ENCODE results near the gene PRPH2. TPM values are rescaled to one million over a fixed set of nuclear protein-coding genes. Genes with fewer than 3 reads are reported as not detected.
A peak's percentile ranks its signal among the peaks of the same experiment; 100 is the strongest.
"Not testable (repeated sequence)": the region's sequence is repeated elsewhere in the genome, so short reads cannot be mapped to it uniquely, and the experiment has no call there.

The PRPH2 gene
- polyA plus RNA-seq, 1 donor, result 2.6 TPM

DNA sequence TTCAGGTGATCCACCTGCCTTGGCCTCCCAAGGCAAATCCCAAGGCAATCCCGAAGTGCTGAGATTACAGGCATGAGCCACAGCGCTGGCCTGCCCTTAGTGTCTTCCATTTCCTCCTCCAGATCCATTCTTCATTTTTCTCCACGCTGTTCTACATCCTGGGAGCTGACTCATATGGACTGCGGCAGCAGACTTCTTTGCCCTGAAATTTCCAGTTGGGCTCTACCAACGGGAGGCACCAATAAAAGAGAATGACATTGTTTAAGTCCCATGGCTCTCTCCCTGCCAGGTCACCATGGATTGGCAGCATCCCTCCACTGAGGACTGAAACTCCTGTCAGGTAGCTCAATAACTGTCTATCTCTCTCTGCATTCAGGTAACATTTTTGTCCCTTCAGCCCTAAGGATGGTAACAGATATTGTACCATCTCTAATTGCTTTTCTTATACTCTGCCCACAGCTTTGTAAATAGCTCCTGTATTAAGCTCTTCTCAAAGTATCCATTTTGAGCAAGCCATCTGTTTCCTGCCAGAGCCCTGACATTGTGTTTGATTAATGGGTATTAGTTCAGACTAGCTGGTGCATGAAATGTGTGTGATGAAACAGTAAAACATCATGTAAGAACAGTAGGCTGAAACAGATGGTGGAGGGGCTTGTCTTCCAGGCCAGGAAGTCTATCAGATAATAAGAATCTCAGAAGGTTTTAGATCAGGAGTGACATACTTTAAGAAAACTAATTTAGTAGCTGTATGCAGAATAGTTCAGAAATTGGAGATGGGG is 19.9 kb upstream of the PRPH2 start:
- no peak for DNase-seq (ENCODE audit: low read depth)

DNA sequence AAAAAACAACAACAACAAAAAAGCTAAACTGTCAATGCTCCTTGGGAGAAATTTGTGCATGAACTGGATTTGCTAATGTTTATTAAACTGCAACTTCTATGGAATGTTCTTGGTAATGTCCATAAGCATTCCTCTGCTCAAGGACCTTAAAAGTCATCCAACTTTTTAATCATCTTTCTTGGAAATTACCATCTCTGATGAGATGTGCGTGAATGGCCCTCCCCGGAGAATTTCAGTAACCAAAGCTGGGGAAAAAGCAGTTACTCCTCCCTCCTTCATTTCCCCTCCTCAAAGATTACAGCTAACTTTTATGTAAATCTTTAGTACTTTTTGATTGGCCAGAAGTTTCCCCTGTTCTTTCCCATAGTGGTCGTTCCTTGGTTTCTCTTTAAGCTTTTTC is 18.3 kb upstream of the PRPH2 start:
- DNase-seq (ENCODE audit: low read depth), result no peak

DNA sequence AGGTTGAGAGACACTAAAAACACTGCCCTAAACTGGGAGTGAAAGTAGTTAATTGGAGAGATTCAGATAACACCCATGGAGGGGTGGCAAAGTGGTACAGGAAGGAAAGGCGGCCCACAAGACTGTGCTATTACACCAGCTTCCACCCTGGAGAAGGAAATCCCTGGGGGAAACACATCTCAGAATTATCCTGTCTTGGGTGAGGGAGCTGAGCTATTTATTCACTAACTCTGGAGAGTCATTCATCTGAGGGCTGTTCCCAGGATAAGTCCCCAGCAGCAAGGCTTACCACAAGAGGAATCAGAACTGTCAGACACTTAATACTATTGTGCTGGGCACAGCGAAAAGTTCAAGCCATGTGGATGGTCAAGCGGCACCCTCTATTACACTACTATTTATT is 13.6 kb upstream of the PRPH2 start:
- no peak for DNase-seq (ENCODE audit: low read depth)

DNA sequence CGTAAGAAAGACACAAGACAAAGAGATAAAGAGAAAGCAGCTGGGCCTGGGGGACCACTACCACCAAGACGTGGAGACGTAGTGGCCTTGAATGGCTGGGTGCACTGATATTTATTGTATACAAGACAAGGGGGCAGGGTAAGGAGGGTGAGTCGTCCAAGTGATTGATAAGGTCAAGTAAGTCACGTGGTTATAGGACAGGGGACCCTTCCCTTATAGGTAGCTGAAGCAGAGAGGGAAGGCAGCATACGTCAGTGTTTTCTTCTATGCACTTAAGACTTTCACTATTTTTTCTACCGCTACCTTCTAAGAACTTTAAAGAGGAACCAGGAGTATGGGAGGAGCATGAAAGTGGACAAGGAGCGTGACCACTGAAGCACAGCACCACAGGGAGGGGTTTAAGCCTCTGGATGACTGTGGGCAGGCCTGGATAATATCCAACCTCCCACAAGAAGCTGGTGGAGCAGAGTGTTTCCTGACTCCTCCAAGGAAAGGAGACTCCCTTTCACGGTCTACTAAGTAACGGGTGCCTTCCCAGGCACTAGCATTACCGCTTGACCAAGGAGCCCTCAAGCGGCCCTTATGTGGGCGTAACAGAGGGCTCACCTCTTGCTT is 11.6 kb upstream of the PRPH2 start:
- DNase-seq (ENCODE audit: low read depth), result not testable (repeated sequence)

DNA sequence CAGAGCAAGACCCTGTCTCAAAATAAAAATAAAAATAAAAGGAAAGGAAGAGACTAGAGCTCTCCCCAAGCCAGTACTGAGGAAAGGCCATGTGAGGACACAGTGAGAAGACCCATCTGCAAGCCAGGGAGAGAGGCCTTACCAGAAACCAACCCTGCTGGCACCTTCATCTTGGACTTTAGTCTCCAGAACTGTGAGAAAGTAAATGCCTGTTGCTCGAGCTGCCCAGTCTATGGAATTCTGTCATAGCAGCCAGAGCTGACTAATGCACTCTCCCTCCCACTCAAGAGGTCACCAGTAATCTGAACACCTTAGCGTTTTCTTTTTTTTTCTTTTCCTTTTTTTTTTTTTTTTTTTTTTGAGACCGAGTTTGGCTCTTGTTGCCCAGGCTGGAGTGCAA is 7.3 kb upstream of the PRPH2 start:
- no peak for DNase-seq (ENCODE audit: low read depth)

DNA sequence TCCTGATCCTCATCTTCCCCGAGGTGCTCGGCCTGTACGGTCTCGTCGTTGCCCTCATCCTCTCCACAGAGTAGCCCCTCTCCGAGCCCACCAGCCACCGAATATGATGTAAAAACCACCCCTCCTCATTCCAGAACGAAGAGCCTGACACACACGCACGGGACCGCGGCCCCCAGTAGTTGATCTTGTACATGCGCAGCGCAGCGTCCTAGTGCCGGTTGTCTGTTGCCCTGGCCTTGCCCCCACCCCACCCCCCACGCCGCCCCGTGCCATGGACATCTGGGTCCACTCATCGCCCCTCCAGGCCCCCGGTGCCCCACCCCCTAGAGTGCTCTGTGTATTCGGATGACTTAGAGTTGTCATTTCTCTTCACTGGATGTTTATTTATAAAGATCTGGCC is 5.2 kb upstream of the PRPH2 start:
- no peak for DNase-seq (ENCODE audit: low read depth)

DNA sequence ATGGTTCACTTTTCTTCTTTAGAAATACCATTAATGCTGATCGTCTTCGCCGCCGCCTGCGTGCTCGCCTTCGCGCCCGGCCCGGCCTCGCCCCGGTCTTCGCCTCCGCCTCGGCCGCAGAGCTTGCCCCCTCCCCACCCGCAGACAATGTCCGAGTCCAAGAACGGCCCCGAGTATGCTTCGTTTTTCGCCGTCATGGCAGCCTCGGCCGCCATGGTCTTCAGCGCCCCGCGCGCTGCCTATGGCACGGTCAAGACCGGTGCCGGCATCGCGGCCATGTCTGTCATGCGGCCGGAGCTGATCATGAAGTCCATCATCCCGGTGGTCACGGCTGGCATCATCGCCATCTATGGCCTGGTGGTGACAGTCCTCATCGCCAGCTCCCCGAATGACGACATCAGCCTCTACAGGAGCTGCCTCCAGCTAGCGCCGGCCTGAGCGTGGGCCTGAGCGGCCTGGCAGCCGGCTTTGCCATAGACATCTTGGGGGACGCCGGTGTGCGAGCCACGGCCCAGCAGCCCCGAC is 4.8 kb upstream of the PRPH2 start:
- DNase-seq (ENCODE audit: low read depth), result no peak

DNA sequence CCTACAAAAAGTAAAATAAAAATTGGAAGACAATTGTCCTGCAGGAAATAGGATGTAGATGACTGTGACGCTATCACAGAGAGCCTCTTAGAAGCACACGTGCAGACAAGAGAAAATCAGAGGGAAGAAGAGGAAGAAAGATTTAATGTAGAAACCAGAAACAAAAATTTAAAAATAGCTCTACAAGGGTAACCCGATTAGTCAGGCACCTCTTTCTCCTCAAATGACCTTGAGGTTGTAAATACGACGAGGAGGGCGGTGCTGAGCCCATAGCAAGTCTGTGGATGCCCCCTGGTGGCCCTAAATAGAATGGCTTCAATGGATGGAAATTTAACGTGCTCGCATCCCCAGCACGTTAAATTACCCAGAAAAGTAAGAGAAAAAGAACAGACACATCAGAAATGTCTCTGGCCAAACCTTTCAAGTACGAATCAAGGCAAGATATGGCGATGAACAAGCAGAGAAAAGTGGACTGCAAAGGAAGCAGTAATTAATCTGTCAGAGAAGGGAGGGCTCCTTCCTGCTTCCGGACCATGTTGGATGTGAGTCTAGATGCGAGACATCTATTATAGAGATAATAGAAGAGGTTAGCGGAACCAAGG is 4.2 kb upstream of the PRPH2 start:
- DNase-seq (ENCODE audit: low read depth), result peak; percentile 74

DNA sequence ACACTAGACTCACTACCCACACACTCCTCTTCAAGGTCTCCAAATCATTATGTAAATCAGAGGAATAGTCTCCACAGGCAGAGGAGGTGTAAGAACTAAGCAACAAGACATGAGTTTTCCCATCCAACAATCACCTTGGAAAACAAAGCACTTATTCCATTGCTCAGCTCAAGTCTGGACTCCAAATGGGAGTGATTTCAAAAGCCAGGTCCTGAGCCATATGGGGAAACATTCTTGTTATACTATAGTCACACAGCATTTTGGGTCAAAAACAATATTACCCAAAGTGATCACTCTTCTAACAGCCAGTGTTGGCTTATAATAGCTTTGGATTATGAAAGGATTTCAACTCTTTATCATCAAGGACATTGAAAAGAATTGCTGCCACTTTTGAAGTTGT is 3.6 kb upstream of the PRPH2 start:
- DNase-seq (ENCODE audit: low read depth), result no peak

DNA sequence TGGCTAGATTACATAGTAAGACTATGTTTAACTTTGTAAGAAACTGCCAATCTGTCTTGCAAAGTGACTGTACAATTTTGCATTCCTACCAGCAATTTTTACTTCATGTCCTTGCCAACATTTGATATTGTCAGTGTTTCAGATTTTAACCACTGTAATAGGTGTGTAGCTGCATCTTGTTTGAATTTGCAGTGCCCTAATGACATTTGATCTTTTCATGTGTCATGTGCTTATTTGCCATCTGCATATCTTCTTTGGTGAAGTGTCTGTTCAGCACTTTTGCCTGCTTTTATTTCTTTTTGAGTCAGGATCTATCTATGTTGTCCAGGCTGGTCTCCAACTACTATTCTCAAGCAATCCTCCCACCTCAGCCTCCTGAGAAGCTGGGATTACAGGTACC is 2.4 kb upstream of the PRPH2 start:
- DNase-seq (ENCODE audit: low read depth), result no peak

DNA sequence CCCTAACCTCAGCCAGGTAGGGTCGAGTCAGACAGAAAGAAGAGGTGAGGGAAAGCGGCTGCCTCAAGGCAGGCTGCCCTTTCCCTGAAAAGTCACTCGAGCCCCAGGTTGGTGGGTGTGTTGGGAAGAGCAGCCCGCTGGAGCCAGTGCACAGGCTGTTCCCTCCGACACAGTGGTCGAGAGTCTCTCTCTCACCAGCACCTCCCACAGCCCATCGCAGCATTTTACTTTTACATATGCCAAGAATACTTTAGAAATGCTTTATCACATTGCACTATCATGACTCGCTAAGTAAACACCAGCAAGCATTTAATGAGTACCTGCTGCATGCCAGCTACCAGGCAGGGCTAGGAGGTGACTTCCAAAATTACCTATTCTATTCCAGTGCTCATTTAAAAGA is 1.7 kb downstream of the PRPH2 start:
- no peak for DNase-seq (ENCODE audit: low read depth)

DNA sequence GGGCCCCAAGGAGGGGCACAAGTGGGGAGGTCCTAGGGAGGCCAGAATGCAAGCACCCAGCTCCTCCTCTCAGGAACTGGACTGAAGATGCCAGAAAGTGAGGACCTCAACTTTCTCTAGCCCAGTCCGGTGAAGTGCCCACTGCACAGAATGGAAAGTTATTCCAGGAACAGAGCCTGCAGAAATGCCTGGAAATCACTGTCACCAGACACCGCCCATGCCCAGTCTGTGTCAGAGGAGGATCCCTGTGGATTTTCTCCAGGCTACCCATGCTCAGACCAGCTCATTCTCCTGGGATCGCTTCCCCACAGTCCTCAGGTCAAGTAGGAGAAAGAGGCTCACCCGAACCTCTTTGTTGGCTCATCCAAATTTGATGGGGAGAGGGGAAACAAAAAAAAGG is 6.5 kb downstream of the PRPH2 start:
- DNase-seq (ENCODE audit: low read depth), result no peak

DNA sequence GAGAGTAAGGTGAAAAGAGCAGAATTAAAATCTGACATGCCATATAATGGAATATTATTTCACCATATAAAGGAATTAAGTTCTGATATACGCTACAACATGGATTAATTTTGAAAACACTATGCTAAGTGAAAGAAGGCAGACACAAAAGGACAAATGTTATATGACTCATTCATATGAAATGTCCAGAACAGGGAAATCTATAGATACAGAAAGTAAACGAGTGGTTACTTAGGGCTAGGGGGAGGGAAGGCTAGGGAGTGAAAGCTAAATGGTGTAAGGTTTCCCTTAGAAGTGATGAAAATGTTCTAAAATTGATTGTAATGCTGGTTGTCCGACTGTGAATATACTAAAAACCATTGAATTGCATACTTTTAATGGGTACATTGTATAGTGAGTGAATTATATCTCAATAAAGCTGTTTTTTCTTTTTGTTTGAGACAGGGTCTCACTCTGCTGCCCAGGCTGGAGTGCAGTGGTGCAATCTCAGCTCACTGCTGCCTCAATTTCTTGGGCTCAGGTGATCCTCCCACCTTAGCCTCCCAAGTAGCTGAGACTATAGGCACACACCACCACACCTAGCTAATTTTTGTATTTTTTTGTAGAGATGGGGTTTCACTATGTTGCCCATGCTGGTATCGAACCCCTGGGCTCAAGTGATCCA is 8.2 kb downstream of the PRPH2 start:
- no peak for DNase-seq (ENCODE audit: low read depth)

DNA sequence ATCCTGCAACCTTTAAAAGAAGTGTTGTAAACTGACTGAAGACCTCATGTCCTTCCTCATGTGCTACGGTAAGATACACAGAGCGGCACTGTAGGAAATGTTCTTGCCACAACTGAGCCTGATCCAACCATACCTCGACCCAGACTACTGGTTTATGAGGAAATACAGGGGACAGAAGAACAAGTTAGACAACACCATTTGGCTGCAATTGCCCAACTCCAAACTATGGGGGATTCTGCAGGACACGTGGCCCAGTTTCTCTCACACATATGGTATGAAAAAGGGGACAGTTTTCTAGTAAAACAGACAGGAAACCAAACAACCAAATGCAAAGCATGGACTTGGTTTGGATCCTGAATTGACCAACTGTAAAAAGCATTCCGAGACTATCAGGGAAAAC is 10.5 kb downstream of the PRPH2 start:
- DNase-seq (ENCODE audit: low read depth), result no peak

DNA sequence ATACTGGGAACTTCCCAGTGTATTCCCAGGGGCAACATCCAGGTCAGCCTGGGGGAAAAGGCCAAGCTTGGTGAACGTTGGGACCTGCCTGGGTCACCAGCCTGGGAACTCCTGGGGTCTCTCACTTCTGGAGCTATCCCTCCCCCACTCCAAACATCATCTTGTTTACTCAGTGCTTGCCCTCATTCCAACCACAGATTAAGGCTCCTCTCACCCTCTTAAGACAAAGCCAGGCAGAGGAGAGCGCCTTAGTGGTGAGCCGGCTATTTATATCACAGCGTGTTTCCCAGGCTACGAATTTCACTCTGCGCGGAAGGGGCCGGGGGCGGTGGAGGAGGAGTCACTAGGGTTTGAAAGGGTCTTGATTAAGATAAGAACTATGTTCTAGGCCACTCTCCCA is 12.1 kb downstream of the PRPH2 start:
- DNase-seq (ENCODE audit: low read depth), result no peak

DNA sequence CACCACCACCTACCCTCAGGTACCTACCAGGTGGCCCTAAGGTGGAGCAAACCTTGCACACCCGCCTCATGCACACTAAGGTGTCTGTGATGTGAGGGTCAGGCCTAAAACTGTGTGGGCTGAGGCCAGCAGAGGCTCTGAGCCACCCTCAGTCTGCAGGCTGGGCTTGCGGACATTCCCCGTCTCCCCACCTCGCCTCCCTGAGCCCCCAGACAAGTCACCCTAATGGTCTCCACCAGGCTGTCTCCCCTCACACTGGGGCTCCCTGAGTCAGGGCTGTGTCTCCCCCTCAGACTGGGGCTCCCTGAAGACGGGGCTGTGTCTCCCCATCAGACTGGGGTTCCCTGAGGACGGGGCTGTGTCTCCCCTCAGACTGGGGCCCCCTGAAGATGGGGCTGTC is 12.5 kb downstream of the PRPH2 start:
- DNase-seq (ENCODE audit: low read depth), result no peak

DNA sequence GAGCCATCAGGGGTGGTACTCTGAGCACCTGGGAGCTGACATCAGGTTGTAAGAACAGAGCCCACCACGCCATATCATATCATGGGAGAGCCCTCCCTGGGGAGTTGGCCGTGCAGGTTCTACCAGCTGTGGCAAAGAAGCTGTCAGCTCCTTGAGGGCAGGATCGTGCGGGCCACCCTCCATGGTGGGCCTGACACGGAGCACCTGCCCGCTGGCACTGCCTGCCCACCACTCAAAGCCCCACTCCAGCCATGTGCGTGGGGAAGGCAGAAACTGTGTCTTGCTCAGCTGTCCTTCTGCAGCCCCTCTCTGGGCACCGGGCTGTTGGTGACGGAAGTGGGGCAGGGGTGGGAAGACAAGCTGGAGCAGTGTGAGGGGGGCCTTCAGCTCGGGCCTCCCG is 14.3 kb downstream of the PRPH2 start:
- DNase-seq (ENCODE audit: low read depth), result no peak

DNA sequence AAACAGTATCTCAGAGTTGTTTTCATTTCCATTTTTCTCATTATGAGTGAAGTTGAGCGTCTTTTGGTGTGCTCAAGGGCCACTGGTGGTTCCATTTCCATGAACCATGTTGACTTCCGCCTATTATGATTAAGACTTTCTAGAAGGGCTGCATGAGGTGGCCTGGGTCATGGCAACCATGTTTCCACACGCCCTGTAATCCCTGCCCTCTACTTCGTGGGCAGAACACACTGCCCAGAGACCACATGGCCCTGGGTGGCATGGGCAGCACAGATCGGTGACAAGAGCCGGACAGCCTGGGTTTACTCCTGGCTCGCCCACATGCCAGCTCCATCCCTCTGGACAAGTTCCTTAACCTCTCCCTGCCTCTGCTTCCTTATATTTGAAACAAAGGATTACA is 14.8 kb downstream of the PRPH2 start:
- DNase-seq (ENCODE audit: low read depth), result no peak

DNA sequence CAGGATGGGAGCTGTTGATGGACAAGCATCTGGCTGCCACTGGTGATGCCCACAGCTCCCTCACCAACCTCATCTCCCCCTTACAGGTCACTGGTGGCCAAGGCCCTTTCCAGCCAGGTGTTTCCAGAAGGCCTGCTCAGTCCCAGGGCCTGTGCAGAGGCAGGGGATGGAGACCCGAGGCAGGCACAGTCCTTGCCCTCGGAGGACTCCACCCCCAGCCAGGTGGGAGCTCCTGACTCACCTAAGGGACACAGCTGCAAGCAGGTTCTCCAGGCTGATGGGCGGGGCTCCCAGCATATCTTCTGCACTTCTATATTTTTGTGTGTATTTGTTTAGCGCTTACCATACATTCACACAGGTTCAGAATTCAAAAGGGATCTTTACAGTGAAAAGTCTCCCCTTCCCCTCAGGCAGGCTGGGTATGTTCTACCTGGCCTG is 17.4 kb downstream of the PRPH2 start:
- DNase-seq (ENCODE audit: low read depth), result no peak

DNA sequence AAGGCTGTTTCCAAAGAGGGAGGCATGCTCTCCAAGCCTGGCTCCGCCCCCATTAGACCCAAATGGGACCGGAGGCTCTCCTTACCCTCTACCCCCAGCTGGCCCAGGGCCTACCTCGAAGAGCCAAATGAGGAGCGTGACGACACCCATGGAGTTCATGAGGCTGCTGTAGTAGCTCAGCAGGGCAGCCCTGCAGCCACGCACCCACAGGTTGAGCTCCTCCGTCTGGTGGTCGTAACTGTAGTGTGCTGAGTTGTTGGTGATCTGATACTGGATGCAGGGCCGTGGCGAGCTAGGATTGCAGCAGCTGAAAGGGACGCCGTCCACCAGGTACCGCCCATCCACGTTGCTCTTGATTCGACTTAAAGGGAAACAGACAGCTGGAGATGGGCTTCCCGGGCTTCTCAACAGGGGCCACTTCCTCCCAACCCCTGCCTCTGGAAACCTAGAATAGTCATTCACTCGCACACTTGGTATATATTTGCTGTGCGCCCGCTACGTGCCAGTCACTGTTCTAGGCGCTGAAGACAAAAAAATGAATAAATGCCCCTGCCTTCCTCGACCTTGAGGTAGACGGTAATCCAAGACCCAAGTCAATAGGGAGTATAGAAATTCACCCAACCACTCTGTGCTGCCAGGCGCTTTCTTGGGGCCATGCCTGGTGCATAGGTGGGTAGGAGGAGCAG is 18.0 kb downstream of the PRPH2 start:
- no peak for DNase-seq (ENCODE audit: low read depth)

DNA sequence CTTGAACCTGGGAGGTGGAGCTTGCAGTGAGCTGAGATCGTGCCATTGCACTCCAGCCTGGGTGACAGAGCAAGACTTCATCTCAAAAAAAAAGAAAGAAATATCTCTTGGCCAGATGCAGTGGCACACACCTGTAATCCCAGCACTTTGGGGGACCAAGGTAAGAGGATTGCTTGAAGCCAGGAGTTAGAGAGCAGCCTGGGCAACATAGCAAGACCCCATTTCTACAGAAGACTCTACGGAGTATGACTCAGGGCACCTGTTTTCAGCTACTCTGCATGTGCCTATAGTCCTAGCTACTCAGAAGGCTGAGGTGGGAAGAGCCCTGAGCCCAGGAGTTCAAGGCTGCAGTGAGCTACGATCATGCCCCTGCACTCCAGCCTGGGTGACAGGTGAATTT is 19.6 kb downstream of the PRPH2 start:
- DNase-seq (ENCODE audit: low read depth), result not testable (repeated sequence)

DNA sequence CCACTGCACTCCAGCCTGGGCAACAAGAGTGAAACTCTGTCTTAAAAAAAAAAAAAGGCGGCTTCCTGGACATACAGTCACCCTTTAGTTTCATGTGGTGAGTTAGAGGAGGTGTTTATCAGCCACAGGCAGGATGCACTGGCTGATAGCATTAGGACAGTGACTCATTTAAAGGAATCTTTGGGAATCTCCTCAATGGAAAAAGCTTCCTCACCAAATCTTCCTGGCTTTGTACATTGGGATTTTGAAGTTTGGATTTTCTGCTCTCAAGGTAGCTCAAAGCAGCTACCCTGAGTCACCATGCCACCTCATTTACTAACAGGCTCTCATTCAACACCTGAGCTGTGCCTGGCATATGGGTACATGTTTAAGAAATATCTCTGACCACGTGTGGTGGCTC is 20.2 kb downstream of the PRPH2 start:
- no peak for DNase-seq (ENCODE audit: low read depth)

Data from forelimb muscle (tissue), 1 donor.